Myocyte (in vitro differentiated cells): ENCODE results near the gene LY6G6D. TPM values are rescaled to one million over a fixed set of nuclear protein-coding genes. Genes with fewer than 3 reads are reported as not detected.

ENCODE experiments used
- DNase-seq: peaks from one replicate; pipeline ENCODE4 v3.0.0-alpha.2; 2012; ENCODE audit warnings: low read depth
- total RNA-seq: library from RNA; depleted of rRNA; stranded (reverse); fragments of >200 nt; gene quantifications from 2 replicates; pipeline ENCODE4 v1.2.3, GENCODE V29; 2014

The LY6G6D gene
- total RNA-seq, 1 donor from 2014 or later = not detected

DNA sequence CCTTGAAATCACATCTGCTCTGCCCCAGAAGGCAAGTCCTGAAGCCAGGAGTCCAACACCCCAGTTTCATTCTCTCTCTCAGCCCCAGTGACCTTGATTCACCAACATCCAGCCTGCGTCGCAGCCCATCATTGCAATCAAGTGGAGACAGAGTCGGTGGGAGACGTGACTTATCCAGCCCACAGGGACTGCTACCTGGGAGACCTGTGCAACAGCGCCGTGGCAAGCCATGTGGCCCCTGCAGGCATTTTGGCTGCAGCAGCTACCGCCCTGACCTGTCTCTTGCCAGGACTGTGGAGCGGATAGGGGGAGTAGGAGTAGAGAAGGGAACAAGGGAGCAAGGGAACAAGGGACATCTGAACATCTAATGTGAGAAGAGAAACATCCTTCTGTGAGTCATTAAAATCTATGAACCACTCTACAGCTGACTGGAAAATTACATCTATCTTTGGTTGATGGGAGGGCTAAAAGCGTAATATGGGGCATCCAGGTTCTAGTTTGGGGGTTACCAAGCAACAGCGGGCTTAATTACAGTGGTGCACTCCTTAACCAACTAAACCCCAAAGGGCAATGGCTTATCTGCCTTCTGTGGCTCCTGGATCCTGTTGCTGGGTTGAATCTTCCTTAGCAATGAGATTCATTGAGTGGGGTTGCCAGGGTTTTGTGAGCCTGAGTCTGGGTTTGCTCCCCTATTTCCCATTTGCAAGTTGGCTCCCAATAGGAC, 2.5 kb downstream of the LY6G6D start:
- DNase-seq = no peak

DNA sequence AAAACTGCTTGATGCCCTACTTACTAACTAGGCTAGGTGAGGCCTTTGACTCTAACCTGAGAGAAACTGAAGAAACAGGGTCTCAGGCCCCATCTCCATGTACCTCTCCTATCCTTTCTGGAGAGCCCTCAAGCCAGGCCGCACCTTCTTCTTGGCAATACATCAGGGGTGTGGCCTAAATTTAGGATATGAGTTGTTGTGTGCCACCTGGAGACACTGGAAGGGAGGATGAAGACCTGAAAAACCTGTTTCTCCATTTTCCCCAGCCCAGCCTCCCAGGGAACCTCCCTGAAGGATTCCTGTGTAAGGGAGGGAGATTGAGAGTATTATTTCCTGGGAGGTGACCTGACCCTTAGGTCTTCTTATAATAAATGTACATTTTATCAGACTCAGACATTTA, 3.1 kb downstream of the LY6G6D start:
- no peak for DNase-seq

DNA sequence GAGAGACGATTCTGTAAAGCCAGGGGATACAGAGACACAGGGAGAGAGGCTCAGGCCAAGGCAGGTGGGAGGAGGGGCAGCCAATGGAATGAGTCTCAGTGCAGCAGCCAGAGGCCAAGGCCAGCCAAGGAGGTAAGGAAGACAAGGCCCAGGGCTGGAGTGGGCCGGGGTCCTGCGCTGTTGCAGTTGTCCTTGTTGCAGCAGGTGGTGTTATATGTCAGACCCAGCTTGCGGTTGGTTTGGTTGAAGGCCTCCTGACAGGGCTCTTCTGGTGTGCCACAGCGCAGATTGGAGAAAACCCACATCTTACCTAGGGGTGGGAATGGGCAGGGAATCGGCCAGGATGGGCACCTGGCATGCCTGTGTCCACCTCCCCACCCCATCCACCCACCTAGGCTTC, 3.9 kb downstream of the LY6G6D start:
- no peak for DNase-seq

DNA sequence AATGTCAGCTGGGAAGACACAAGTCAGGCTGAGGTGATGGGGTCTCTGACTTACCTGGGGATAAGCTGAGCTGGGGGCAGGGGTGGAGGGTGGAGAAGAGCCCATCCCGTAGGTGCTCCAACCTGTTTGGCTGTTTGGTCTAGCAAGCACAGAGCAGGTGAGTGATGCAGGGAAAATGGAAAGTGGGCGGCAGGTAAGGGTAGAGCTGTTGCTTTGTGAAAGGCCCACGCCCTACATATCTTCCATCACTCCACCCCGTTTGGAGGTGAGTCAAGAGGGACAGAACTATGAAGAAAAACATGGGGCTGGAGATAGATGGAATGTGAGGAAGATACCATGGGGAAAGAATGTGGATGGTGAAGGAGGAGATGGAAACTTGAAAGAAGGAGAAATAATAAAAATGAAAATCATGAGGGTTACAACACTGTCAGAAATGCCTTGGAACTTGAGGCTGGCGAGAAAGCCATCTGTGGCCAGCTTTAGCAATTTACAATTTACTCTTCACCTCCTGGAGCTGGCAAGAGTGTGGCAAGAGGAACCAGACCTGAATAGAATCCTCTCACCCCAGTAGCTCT, 5.1 kb downstream of the LY6G6D start:
- no peak for DNase-seq

DNA sequence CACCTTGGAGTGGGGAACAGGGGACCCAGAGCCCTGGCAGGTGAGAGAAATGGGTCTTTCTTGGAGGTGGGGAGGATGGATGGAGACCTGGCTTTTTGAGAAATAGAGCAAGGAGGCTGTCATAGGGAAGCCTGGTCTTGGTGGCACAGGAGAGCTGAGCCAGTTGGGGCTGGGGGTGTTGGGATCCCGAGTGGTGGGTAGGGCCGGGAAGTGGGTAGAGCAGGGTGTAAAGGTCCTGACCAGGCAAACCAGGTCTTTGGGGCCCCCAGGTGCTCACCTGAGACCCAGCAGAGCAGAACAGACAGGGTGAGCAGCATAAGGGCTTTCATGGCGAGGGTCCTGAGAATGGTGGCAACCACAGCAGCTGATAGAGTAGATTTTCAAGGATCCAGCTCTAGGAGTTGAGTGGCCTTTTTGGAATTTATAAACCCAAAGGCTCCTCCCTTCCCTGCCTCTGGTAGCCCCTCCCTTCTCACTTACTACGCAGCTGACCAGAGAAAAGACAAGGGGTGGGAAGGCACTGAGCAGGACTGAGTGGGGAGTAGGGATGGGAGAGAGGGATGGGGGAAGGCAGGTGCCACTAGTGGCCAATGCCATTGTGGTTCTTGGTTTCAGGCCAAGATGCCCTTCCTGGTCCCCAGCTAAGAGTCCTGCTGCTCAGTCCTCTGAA, 6.3 kb downstream of the LY6G6D start, which contains the start of gene LY6G6C:
LY6G6C (minus strand) TSS at position 396 of the 670 bp plus-strand sequence; CDS start at position 329, 67 bp downstream.
- DNase-seq = no peak

DNA sequence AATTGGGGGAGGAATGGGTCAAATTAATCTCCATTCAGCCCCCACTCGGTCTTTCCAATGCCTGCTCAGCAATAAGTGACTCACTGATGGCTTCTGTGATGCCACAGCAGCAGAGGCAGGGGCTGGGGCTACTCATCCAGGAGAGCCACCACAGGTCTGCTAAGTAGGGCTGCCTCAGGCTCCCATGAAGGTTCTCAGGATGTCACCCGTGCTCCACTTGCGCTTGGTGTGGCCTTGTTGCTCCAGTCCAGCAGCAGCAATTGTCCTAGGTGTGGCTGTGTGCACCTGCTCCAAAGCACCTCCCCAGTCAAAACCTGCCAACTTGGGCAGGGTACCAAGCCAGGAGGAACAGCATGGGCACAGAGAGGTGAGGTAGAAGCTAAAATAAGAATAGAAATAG, 7.0 kb downstream of the LY6G6D start:
- DNase-seq = no peak

DNA sequence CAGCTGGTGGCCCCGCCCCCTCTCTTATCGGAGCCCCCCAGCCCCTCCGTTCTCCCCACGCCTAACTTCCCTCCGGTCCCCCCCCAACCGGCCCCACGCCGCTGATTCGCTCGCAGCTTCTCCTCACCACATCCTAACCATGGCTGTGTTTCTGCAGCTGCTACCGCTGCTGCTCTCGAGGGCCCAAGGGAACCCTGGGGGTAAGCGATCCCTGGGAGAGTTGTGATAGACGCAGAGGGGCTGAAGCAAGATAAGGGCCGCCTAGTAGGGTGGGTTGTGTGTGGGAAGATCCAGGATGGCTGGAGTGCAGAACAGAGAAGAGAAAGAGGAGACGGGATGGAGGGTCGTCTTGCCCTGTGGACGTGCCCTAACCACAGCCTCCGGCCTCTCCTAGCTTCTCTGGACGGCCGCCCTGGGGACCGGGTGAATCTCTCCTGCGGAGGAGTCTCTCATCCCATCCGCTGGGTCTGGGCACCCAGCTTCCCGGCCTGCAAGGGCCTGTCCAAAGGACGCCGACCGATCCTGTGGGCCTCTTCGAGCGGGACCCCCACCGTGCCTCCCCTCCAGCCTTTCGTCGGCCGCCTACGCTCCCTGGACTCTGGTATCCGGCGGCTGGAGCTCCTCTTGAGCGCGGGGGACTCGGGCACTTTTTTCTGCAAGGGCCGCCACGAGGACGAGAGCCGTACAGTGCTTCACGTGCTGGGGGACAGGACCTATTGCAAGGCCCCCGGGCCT, 8.3 kb downstream of the LY6G6D start, which contains the start of gene MPIG6B:
MPIG6B (plus strand) TSS at position 129 of the 735 bp plus-strand sequence; CDS start at position 140, 11 bp downstream.
- no peak for DNase-seq

DNA sequence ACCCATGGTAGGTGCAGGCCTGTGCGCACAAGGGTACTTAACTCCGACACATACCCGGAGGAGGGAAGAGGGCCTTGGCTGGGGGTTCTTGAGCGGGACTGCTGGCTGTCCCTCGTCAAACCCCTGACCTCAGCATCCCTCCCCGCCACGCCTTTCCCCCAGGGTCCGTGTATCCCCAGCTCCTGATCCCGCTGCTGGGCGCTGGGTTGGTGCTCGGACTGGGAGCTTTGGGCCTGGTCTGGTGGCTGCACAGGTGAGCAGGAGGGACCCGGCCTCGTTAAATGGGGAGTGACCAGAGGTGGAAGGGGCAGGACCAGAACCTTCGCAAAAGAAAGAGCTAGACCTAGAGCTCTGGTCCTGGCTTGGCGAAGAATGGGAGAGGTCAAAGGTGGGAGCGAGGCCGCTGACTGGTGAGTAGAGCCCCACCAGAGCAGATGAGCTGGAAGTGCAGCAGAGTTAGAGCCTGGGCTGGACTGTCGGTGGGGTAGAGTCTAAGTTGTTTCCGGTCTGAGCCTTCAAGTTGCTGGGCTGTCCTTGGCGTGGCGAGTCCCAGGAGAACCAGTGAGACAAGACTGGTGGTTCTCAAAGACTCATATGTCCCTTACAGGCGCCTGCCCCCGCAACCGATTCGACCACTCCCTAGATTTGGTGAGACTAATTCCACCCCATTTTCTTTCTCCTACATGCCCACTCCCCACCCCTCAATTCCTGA, 9.0 kb downstream of the LY6G6D start:
- no peak for DNase-seq

DNA sequence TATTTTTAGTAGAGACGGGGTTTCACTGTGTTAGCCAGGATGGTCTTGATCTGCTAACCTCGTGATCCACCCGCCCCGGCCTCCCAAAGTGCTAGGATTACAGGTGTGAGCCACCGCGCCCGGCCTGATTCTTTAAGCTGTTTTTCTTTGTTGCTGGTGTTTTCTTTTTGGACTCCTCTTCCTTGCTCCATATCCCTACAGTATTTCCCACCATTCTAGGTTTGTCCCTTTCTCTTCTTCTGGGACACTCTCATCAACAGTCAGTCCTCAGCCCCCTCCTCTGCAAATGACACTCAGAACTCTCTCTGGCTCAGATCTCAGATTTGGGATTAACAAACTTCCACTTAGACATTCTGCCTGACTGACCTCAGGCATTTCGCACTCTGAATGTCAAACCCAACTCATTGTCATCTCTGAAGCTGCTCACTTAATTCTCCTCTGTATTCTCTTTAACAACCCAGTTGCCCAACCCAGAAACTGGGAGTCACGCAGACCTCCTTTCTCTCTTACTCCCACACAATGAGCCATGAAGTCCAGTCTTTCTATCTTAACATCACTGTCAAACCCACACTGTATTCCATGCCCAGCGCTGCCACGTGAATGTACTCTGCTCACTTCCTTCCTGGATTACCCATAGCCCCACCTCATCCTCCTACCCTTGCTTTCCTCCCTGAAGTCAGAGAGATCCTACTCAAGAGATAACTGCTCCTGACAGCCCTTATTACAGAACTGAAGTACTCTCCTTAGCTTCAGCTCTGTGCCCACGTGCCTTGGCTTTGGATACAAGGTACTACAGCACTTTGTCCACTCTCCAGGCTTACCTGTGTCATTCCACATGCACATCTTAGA, 10.6 kb downstream of the LY6G6D start:
- no peak for DNase-seq

DNA sequence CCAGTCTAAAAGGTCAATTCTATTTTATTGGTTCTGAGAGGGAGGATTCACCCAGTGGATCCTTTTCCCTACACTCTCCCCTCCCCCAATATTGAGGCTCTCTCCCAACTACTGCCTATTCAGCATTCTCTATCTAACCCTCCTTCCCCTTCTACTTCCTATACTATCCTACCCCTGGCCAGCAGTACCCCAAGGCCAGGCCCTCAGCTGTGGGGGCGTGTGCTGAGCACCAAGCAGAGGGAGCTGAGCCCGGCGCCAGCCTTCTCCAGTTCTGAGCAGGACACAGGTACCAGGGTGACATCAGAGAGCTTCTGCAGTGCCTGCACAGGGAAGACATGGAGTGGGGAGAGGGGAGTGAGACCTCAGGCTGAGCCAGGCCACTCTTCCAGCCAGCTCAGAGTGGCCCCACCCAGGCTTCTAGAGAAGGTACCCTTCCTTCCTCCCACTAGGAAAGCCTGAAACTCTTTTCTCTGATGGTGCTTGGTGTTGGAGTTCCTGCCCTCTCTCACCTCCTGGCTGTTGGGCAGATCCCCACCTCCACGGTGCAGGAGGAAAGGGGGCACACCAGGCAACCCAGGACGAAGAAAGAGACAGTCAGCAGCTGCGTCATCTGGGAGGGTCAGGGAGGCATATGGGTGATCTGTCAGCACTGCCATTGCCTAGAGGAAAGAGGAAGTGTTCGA, 12.0 kb downstream of the LY6G6D start:
- DNase-seq = no peak

DNA sequence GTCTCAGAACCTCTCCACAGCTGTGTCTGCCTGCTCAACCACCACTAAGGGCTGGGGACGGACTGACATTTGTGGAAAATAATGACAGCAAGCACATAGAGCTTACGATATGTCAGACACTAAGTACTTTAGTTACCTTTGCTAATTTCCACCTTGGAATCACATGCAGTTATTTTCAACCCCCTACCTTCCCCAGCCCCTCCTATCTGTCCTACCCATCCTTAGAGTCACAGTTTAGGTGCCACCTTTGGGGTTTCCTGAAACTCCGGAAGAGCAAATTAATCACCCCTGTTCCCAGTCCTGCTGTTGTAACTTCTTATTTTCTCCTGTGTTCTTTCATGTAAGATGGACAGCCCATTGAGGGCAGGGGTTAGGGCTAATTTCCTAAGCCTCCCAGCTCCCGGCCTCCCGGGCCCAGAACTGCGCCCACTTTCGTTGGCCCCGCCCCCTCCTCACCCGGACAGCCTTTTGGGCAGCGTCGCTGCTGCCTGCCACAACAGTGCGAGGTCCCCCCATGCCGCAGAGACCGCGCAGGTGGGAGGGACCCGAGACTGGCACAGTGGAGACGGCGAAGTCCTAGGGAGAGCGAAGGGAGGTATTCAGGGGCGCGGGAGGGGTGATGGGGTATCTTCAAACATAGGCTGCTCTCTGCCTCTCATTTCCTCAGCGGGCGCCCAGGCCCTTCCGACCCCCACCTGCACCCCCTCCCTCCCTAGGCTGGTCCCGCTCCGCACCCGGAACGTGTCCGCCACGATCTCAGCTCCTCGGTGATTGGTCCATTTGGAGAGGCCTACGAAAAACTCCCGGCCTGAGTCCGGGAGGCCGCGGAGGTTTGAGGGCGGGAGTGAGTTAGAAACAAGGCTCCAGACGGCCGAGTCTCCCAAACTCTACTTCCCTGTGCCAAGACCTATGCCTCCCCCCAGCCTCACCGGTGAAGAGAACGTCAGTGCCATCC, 12.8 kb downstream of the LY6G6D start:
- DNase-seq = no peak

DNA sequence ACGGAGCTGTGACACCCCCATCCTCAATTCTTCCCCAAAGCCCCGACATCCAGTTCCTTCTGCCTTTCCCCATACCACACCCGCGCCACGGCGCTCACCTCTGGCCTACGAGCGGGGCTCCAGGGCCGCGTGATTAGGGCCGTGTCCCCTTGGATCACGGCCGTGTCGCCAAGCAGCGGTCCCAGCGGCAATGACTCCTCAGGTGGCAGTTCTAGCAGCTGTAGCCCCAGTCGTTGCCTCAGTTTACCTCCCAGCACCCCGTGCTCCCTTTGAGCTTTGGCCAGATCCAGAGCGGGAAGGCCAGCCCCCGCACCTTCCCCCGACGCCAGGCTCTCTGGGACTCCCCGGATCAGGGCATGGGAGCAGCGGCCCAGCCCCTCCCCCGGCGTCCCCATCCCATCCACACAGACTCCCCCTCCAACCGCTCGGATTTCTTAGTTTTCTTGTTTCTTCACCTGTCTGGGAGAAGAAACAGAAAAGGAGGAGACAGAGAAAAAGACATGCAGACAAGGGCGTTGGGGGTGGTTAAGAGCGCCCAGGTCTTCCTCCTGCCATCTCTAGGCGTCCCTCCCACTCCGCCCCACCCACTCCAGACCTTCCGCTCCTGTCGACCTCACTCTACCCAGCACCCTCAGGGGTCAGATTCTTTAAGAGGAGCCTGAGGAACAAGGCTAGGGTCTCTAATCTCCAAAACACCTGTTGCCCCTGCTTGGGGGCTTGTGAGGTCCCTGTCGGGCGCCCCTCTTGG, 13.8 kb downstream of the LY6G6D start, which contains the start of gene DDAH2:
DDAH2 (minus strand) TSS at position 533 of the 748 bp plus-strand sequence; CDS start at position 395, 138 bp downstream.
- no peak for DNase-seq

DNA sequence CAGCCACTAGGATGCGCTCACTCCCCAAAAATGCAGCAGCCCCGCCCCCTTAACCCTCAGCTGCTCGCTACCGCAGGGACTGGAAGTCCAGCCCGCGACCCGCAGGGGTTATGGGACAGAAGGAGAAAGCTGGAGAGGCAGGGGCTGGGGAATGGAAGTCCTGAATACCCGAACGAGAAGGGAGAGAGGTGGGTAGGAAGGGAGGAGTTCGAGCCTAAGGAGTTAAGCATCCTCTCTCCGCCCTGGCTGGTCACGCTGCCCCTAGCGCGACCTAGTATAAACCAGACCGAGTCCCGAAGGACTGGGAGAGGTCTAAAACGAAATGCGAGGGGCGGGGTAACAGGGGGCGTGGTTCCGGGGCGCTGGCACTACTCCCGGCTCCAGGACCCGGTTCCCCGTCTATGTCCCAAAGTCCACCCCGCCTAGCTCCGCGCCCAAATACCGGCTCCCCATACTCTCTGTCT, 14.4 kb downstream of the LY6G6D start:
- DNase-seq = peak; percentile 94

DNA sequence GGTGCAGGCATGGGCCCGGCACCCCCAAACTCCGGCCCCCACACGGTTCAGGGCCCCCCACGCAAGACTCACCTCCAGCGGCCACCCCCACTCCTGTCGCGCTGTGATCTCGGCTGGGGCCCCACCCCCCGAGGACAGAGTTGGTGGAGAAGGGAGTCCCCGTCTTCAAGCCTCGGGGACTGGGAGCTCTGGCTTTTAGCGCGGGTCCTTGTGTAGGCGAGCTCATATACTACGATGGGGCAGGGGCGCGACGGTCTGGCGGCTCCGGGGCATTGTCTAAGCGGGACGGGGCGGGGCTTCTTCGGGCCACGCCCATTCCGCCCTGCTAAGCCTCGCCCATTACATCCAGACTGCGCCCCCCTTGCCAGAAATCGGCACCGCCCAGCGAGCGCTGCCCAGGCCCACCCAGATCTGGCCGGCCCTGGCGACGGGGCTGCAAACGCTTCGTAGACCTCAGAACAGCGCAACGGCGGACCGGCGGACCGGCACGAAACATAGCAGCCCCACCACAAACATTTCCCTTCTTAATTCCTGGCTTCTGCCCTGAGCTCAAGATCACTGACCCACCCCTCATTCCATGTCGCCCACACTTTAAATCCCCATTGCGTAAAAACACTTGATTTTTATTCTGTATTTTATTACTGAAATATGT, 15.0 kb downstream of the LY6G6D start:
- peak; percentile 89 for DNase-seq

DNA sequence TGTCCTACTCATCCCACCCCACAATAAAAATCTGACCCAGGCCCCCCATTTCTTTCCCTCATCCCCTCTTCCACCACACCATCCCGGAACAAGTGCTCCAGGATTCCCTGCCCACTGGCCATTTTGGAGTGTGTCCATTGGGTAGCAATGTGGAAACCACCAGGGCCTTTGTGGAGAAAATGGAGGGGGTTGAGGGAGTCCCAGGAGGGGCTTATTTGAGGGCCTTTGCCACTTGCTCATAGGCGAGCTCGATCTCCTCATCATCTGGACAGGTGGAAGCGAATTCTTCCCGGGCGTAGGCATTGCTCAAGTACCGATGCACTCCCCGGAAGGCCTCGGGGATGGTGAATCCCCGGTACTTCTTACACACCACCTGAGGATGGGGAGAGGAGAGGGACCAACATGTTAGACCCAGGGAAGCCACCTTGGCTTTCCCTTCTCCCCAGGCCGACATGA, 15.5 kb downstream of the LY6G6D start:
- DNase-seq = no peak

DNA sequence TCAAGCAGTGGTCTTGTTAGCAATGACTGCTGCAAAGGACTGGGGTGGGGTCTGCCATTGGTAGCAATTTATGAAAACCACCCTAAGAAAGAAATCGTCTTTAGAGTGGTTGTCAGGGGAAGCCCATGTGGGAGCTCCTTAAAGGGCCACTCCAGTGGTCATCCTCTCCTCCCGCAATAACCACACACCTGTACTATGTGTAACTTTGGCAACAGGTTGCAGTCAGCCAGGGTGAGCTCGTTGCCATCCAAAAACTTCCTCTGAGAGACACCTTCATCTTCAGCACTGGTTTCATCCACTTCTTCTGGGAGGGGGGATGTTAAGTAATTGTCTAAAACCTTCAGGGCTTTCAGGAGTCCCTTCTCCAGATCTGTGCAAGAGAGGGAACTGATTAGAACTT, 16.9 kb downstream of the LY6G6D start:
- no peak for DNase-seq

DNA sequence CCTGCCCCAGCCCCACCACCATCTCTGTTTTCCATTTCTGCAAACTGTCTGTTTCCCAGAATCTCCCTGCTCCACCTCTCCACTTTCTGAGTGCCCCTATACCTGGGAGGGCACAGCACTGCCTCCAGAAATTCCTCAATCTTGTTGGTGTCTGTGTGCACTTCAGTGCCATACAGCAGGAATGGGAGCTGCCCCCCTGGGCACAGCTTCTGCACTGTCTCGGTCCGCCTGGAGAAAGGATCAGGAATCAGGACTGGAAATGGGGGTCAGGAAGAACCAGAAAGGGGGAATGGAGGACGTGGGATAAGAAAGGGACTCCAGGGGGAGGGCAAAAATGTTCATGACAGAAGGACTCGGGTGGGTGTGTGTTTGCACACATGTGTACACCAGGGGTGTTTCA, 18.6 kb downstream of the LY6G6D start:
- DNase-seq = no peak
